ENCODE data around the gene RUNX1.

RUNX1 gene

GRCh38 chr21:34791776-34792503, 257.2 kb downstream of the RUNX1 start:
- Mint-ChIP-seq H3K4me1 (peaks cover 28% of the 10 kb centered on the region), H3K36me3 (ENCODE audit: low read depth) (no peaks in the 10 kb centered on the region), H3K27ac (no peak overlapping the region), H3K4me3 (no peak overlapping the region), H3K27me3 (ENCODE audit: low read depth) (peaks cover 12% of the 10 kb centered on the region), H3K9me3 (no peaks in the 10 kb centered on the region)
- TF ChIP-seq, protein P1, sequence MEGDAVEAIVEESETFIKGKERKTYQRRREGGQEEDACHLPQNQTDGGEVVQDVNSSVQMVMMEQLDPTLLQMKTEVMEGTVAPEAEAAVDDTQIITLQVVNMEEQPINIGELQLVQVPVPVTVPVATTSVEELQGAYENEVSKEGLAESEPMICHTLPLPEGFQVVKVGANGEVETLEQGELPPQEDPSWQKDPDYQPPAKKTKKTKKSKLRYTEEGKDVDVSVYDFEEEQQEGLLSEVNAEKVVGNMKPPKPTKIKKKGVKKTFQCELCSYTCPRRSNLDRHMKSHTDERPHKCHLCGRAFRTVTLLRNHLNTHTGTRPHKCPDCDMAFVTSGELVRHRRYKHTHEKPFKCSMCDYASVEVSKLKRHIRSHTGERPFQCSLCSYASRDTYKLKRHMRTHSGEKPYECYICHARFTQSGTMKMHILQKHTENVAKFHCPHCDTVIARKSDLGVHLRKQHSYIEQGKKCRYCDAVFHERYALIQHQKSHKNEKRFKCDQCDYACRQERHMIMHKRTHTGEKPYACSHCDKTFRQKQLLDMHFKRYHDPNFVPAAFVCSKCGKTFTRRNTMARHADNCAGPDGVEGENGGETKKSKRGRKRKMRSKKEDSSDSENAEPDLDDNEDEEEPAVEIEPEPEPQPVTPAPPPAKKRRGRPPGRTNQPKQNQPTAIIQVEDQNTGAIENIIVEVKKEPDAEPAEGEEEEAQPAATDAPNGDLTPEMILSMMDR (IDR thresholded peaks at IDR 0.05; ENCODE audit: unreplicated experiment in 3 of 3), result no peak

DNA sequence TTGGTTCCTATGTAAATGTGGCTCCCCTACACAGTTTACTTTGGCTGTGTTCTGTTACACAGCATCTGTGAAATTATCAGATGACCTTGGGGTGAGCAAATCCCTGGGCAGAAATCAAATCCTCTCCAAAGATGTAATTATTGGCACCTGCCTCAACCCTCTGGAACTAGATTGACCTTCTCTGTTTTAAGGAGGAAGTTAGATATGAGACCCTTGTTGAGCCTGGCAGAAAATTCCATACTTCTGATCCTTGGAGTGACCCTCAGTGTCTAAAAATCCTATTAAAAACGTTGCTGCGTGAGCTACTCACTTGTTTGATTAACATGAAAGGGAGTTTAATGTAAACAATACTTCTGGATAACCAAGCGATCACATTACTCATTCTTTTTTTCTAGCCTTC, 258.3 kb downstream of the RUNX1 start:
- no peak overlapping the region for H3K27ac Mint-ChIP-seq
- peaks cover 17% of the 10 kb centered on the region for H3K4me1 Mint-ChIP-seq
- H3K36me3 Mint-ChIP-seq (ENCODE audit: low read depth), result no peaks in the 10 kb centered on the region
- no peak overlapping the region for H3K4me3 Mint-ChIP-seq
- peaks cover 13% of the 10 kb centered on the region for H3K27me3 Mint-ChIP-seq (ENCODE audit: low read depth)
- TF ChIP-seq, protein P1 (IDR thresholded peaks at IDR 0.05; ENCODE audit: unreplicated experiment in 3 of 3), result no peak
- H3K9me3 Mint-ChIP-seq, result no peaks in the 10 kb centered on the region

GRCh38 chr21:34790341-34790740, 258.8 kb downstream of the RUNX1 start:
- Mint-ChIP-seq H3K27ac (no peak overlapping the region), H3K9me3 (no peaks in the 10 kb centered on the region), H3K27me3 (ENCODE audit: low read depth) (peaks cover 14% of the 10 kb centered on the region), H3K4me1 (peaks cover 12% of the 10 kb centered on the region), H3K36me3 (ENCODE audit: low read depth) (no peaks in the 10 kb centered on the region), H3K4me3 (no peak overlapping the region)
- TF ChIP-seq, protein P1 (IDR thresholded peaks at IDR 0.05; ENCODE audit: unreplicated experiment in 3 of 3), result no peak

DNA sequence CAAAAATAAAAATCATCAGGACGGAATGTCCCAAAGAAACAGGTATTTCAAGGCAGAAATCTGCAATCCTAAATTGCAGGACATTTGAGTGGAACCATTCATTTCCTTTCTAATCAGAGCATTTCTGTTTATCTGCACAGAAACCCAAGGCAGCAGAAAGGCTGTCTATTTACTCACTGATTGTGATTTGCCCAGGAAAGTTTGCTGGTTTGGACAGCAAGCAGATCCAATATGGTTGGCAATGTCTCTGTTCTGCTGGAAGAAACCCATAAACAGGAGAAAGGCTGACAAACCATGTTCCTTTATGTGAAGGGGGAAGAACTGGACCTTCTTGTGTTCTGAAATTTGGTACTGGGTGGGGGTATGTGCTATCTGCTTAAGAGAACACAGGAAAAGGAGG, 260.2 kb downstream of the RUNX1 start:
- no peak overlapping the region for H3K4me3 Mint-ChIP-seq
- H3K27ac Mint-ChIP-seq, result no peak overlapping the region
- no peaks in the 10 kb centered on the region for H3K36me3 Mint-ChIP-seq (ENCODE audit: low read depth)
- TF ChIP-seq, protein P1 (IDR thresholded peaks at IDR 0.05; ENCODE audit: unreplicated experiment in 3 of 3), result no peak
- H3K9me3 Mint-ChIP-seq, result no peaks in the 10 kb centered on the region
- no peaks in the 10 kb centered on the region for H3K4me1 Mint-ChIP-seq
- H3K27me3 Mint-ChIP-seq (ENCODE audit: low read depth), result peaks cover 15% of the 10 kb centered on the region

- TF ChIP-seq, protein P1 (IDR thresholded peaks at IDR 0.05; ENCODE audit: unreplicated experiment in 3 of 3), result no peak
- Mint-ChIP-seq H3K4me3 (no peak overlapping the region), H3K36me3 (ENCODE audit: low read depth) (no peaks in the 10 kb centered on the region), H3K9me3 (no peaks in the 10 kb centered on the region), H3K4me1 (no peaks in the 10 kb centered on the region), H3K27ac (no peak overlapping the region), H3K27me3 (ENCODE audit: low read depth) (peaks cover 10% of the 10 kb centered on the region)
Measured at GRCh38 chr21:34783815-34784214, 265.3 kb downstream of the RUNX1 start.
